Smooth muscle cell (in vitro differentiated cells): ENCODE measurements around the gene CAPN1. TPM values are rescaled to one million over a fixed set of nuclear protein-coding genes. Genes with fewer than 3 reads are reported as not detected.

Experiments used
- DNase-seq: peaks from one replicate; lab custom pipeline; 2025; ENCODE audit not compliant: unreplicated experiment; lab: John Stamatoyannopoulos, UW
- H2AFZ ChIP-seq: fragments of 200-600 bp; sonication (generic); 2 replicates; pipeline ENCODE4 v1.6.0; 2016; ENCODE audit warnings: antibody characterized with exemption, low read depth, mild to moderate bottlenecking
- H3F3A ChIP-seq: fragments of 200-600 bp; sonication (generic); 2 replicates; pipeline ENCODE4 v1.6.0; 2017; ENCODE audit warnings: antibody characterized with exemption, low read depth
- H3K27ac ChIP-seq: fragments of 200-600 bp; sonication (generic); 2 replicates; pipeline ENCODE4 v1.5.1; 2016; ENCODE audit warnings: low read depth, mild to moderate bottlenecking
- H3K27me3 ChIP-seq: fragments of 200-600 bp; sonication (generic); 2 replicates; pipeline ENCODE4 v1.6.1; 2016; ENCODE audit warnings: low read depth, mild to moderate bottlenecking
- H3K36me3 ChIP-seq: fragments of 200-600 bp; sonication (generic); 2 replicates; pipeline ENCODE4 v1.5.1; 2016; ENCODE audit warnings: low read depth
- H3K4me1 ChIP-seq: fragments of 200-600 bp; sonication (generic); 2 replicates; pipeline ENCODE4 v1.5.1; 2016; ENCODE audit warnings: low read depth
- H3K4me2 ChIP-seq: fragments of 200-600 bp; sonication (generic); 2 replicates; pipeline ENCODE4 v1.6.0; 2016; ENCODE audit warnings: mild to moderate bottlenecking
- H3K4me3 ChIP-seq: fragments of 200-600 bp; sonication (generic); 2 replicates; pipeline ENCODE4 v1.5.1; 2016; ENCODE audit warnings: mild to moderate bottlenecking
- H3K79me2 ChIP-seq: fragments of 200-600 bp; sonication (generic); 2 replicates; pipeline ENCODE4 v1.6.0; 2016; ENCODE audit warnings: low read depth, mild to moderate bottlenecking
- H3K9ac ChIP-seq: fragments of 200-600 bp; sonication (generic); 2 replicates; pipeline ENCODE4 v1.6.0; 2016; ENCODE audit warnings: low read depth
- H3K9me3 ChIP-seq: fragments of 200-600 bp; sonication (generic); replicated peaks from 2 replicates; pipeline ENCODE4 v1.5.1; 2016; ENCODE audit warnings: low read depth
- H4K20me1 ChIP-seq: fragments of 200-600 bp; sonication (generic); 2 replicates; pipeline ENCODE4 v1.6.0; 2016; ENCODE audit warnings: low read depth
- WGBS: methylation state at CpG from one replicate; pipeline ENCODE4 v1.1.7; 2016; ENCODE audit warnings: low lambda C conversion rate; 5-methylcytosine and 5-hydroxymethylcytosine counted together
- polyA plus RNA-seq: library from polyadenylated mRNA; unstranded; fragments of >200 nt; fragmentation: Nextera tagmentation; extraction: Ambion mirVana; gene quantifications from 2 replicates; pipeline ENCODE4 v1.2.1, GENCODE V29; 2016
- total RNA-seq: library from RNA; depleted of rRNA; stranded (reverse); fragments of >200 nt; gene quantifications from 2 replicates; pipeline ENCODE4 v1.2.3, GENCODE V29; 2014
- TF ChIP-seq, protein P1 (sequence below): fragments of 200-600 bp; sonication (generic); IDR thresholded peaks from 2 replicates; pipeline ENCODE4 v1.5.1; 2017; ENCODE audit warnings: borderline replicate concordance, mild to moderate bottlenecking, antibody characterized with exemption; ENCODE audit not compliant: insufficient read depth, poor library complexity, severe bottlenecking

The CAPN1 gene
- total and polyA plus RNA-seq, 2 experiments from 2014 or later, result 109 to 126 TPM

DNA sequence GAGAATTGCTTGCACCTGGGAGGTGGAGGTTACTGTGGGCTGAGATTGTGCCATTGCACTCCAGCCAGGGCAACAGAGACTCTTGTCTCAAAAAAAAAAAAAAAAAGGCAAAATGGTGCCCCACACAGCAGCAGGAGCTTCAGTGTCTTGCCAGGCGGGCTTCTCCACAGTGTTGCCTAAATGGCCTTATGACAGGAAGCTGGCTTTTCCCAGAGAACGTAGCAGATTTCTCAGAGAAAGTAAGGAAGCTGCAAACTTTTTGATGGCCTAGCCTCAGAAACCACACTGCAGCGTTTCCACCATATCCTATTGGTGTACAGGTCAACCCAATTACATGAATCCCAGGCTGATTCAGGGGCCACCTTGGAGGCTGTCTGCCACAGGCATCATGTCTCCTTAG lies 24.4 kb upstream of the CAPN1 start:
- no peaks in the 10 kb centered on the region for H3F3A ChIP-seq
- H3K4me3 ChIP-seq, result no peak overlapping the region
- no peak for DNase-seq
- 92% methylated on average over 3 of the region's 3 CpGs for WGBS
- H3K36me3 ChIP-seq, result no peaks in the 10 kb centered on the region
- H3K4me1 ChIP-seq, result no peaks in the 10 kb centered on the region
- H3K9me3 ChIP-seq, result no peaks in the 10 kb centered on the region
- no peaks in the 10 kb centered on the region for H3K79me2 ChIP-seq
- TF ChIP-seq, protein P1, sequence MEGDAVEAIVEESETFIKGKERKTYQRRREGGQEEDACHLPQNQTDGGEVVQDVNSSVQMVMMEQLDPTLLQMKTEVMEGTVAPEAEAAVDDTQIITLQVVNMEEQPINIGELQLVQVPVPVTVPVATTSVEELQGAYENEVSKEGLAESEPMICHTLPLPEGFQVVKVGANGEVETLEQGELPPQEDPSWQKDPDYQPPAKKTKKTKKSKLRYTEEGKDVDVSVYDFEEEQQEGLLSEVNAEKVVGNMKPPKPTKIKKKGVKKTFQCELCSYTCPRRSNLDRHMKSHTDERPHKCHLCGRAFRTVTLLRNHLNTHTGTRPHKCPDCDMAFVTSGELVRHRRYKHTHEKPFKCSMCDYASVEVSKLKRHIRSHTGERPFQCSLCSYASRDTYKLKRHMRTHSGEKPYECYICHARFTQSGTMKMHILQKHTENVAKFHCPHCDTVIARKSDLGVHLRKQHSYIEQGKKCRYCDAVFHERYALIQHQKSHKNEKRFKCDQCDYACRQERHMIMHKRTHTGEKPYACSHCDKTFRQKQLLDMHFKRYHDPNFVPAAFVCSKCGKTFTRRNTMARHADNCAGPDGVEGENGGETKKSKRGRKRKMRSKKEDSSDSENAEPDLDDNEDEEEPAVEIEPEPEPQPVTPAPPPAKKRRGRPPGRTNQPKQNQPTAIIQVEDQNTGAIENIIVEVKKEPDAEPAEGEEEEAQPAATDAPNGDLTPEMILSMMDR, result no peak
- H3K27me3 ChIP-seq, result peaks cover 5% of the 10 kb centered on the region
- no peak overlapping the region for H3K4me2 ChIP-seq
- no peak overlapping the region for H3K9ac ChIP-seq
- no peaks in the 10 kb centered on the region for H4K20me1 ChIP-seq
- H3K27ac ChIP-seq, result no peak overlapping the region
- no peak overlapping the region for H2AFZ ChIP-seq

DNA sequence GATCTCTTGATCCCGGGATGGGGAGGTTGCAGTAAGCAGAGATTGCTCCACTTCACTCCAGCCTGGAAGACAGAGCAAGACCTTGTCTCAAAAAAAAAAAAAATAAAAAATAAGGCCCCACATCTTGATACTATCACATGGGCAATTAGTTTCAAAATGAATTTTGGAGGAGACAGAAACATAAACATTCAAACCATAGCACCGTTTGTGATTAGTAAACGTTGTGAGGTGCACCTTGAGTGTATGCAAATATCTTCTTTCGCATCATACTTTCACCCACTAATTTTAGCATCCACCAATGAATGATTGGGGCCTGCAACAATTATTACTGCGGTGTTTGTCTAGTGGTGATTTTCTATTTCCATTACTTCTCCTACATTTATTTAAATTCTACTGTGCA lies 22.7 kb upstream of the CAPN1 start:
- H3K9me3 ChIP-seq, result no peaks in the 10 kb centered on the region
- no peak overlapping the region for H2AFZ ChIP-seq
- TF ChIP-seq, protein P1, result no peak
- H3K4me1 ChIP-seq, result no peaks in the 10 kb centered on the region
- H4K20me1 ChIP-seq, result no peaks in the 10 kb centered on the region
- no peak for DNase-seq
- no peaks in the 10 kb centered on the region for H3F3A ChIP-seq
- H3K4me2 ChIP-seq, result no peak overlapping the region
- no peak overlapping the region for H3K4me3 ChIP-seq
- H3K79me2 ChIP-seq, result no peaks in the 10 kb centered on the region
- WGBS, result 80% methylated on average over 5 of the region's 5 CpGs
- H3K9ac ChIP-seq, result no peak overlapping the region
- H3K27ac ChIP-seq, result no peak overlapping the region
- no peaks in the 10 kb centered on the region for H3K27me3 ChIP-seq
- no peaks in the 10 kb centered on the region for H3K36me3 ChIP-seq

DNA sequence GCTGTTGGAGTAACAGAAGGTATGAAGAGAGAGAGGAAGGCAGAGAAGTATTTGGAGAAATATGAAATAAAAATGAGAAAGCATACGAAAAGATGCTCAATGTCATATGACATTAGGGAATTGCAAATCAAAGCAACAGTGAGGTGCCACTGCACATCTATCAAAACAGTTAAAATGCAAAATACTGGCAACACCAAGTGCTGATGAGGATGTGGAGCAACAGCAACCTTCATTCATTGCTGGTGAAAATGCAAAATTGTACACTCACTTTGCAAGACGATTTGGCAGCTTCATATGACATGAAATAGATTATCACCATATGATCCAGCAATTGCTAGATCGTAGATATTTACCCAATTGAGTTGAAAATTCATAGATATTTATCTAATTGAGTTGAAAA lies 21.1 kb upstream of the CAPN1 start:
- Histone ChIP-seq H3K9me3 (no peaks in the 10 kb centered on the region), H2AFZ (no peak overlapping the region), H3K79me2 (no peaks in the 10 kb centered on the region), H4K20me1 (no peaks in the 10 kb centered on the region), H3K27ac (no peak overlapping the region), H3K36me3 (no peaks in the 10 kb centered on the region), H3K4me3 (no peak overlapping the region), H3K4me2 (no peak overlapping the region), H3F3A (no peaks in the 10 kb centered on the region), H3K27me3 (no peaks in the 10 kb centered on the region), H3K4me1 (no peaks in the 10 kb centered on the region), H3K9ac (no peak overlapping the region)
- TF ChIP-seq, protein P1, result no peak
- WGBS, result 80% methylated on average over 3 of the region's 3 CpGs
- no peak for DNase-seq

DNA sequence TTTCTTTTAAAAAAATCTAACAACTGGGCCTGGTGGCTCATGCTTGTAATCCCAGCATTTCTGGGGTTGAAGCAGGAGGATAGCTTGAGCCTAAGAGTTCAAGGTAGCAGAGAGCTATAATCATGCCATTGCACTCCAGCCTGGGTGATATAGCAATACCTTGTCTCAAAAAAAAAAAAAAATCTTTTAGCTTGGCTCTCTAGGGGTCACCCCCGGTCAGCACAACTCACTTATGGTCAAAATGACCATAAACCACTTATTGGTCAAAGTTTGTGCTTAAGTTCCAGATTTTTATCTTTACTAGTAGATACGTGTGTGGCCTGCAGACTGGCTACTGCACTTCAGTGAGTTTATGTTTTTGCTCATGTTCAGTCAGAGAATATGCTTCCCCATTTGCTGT lies 18.0 kb upstream of the CAPN1 start:
- Histone ChIP-seq H3K9ac (no peak overlapping the region), H3K36me3 (no peaks in the 10 kb centered on the region), H3K4me2 (no peak overlapping the region), H3K27ac (no peak overlapping the region), H4K20me1 (no peaks in the 10 kb centered on the region), H3K27me3 (no peaks in the 10 kb centered on the region), H3K4me3 (no peak overlapping the region), H2AFZ (no peak overlapping the region), H3F3A (no peaks in the 10 kb centered on the region), H3K79me2 (no peaks in the 10 kb centered on the region), H3K9me3 (no peaks in the 10 kb centered on the region), H3K4me1 (no peaks in the 10 kb centered on the region)
- TF ChIP-seq, protein P1, result no peak
- DNase-seq, result no peak
- 67% methylated on average over 2 of the region's 2 CpGs for WGBS
